LoVo (cell line): ENCODE data around the gene CELF1.

Source experiments
- DNase-seq: peaks from one replicate; pipeline ENCODE4 v3.0.0-alpha.2; 2016; ENCODE audit warnings: low spot score

CELF1 gene

GRCh38 chr11:47508240-47508957 is 44.5 kb downstream of the CELF1 start:
- no peak for DNase-seq

GRCh38 chr11:47507563-47508239 is 45.2 kb downstream of the CELF1 start:
- DNase-seq = no peak

GRCh38 chr11:47506795-47507562 is 46.0 kb downstream of the CELF1 start:
- no peak for DNase-seq

- DNase-seq = no peak
These were observed 46.6 kb downstream of the CELF1 start for GRCh38 chr11:47506373-47506772.

- DNase-seq = no peak
These were observed 48.0 kb downstream of the CELF1 start for GRCh38 chr11:47504910-47505309.

GRCh38 chr11:47503227-47503626 is 49.7 kb downstream of the CELF1 start:
- no peak for DNase-seq

- no peak for DNase-seq
These were observed 50.2 kb downstream of the CELF1 start for GRCh38 chr11:47502767-47503166.

- DNase-seq = no peak
These were observed 51.8 kb downstream of the CELF1 start for GRCh38 chr11:47501101-47501500.

- DNase-seq = no peak
These were observed 52.8 kb downstream of the CELF1 start for GRCh38 chr11:47500121-47500520.

GRCh38 chr11:47499614-47500013 is 53.3 kb downstream of the CELF1 start:
- no peak for DNase-seq

- no peak for DNase-seq
These were observed 53.8 kb downstream of the CELF1 start for GRCh38 chr11:47499161-47499560.

GRCh38 chr11:47498584-47499152 is 54.3 kb downstream of the CELF1 start:
- no peak for DNase-seq

- no peak for DNase-seq
These were observed 54.8 kb downstream of the CELF1 start for GRCh38 chr11:47498149-47498548.

- no peak for DNase-seq
These were observed 56.1 kb downstream of the CELF1 start for GRCh38 chr11:47496808-47497207.

GRCh38 chr11:47495856-47496217 is 57.1 kb downstream of the CELF1 start:
- no peak for DNase-seq

- DNase-seq = no peak
These were observed 57.7 kb downstream of the CELF1 start for GRCh38 chr11:47495011-47495855.

- no peak for DNase-seq
These were observed 63.6 kb downstream of the CELF1 start for GRCh38 chr11:47489395-47489755.

- DNase-seq = no peak
These were observed 64.1 kb downstream of the CELF1 start for GRCh38 chr11:47488674-47489394.

- DNase-seq = no peak
These were observed 64.8 kb downstream of the CELF1 start for GRCh38 chr11:47488111-47488510.

- no peak for DNase-seq
These were observed 65.5 kb downstream of the CELF1 start for GRCh38 chr11:47487421-47487820.

- no peak for DNase-seq
These were observed 67.8 kb downstream of the CELF1 start for GRCh38 chr11:47485107-47485506.
